ENCODE results near the gene MAD1L1.

Gene MAD1L1

DNA sequence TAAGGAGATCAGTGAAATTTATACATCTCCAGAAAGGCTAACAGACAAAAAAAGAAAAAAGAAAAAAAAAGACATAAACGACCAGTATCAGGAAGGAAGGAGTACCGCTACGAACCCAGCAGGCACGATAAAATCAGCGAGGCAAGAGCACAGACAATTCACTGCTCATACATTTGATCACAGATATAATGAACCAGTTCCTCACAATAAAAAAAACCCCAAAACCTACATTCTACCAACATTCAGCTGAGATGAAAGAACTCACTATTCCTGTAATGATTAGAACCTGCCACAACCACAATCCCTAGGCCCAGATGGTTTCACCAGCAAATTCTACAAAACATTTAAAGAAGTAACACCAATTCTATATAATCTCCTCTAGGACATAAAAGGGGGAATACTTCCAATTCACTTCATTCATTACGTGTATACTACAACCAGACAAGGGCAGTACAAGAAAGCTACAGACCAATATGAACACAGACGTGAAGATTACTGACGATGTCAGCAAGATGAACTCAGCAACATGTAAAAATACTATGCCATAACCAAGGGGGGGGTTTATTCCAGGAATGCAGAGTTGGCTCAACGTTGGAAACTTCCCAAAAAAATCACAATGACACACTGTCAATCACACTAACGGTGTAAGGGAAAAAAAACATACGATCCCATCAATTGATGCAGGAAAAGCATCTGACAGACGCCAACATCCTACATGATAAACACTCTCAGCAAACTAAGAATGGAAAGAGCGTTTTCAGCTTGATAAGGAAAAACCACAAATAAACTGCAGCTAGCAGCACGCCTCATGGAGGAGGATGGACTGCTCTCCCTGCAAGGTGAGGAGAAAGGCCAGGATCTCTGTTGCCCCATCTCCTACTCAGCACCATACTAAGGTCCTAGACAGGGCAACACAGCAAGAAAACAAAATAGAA, 306.5 kb downstream of the MAD1L1 start:
- peak overlapping the region; percentile 87 for H3K27ac ChIP-seq (ENCODE audit: low read length)
- peak; percentile 74 for DNase-seq

DNA sequence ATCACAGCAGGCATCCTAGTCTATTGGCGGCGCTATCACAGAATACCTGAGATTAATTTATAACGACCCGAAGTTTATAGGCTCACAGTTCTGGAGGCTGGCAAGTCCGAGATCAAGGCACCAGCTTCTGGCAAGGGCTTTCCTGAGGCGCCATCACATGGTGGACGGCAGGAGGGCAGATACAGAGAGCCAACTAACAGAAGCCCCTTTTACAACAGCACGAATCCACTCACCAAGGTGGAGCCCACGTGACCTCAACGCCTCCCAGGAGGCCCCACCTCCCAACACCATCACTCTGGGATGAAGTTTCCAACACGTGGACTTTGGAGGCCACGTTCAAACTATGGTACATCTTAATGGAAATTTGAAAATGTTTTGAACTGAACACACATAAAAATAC, 307.4 kb downstream of the MAD1L1 start:
- Histone ChIP-seq H3K9ac (ENCODE audit: low read depth, low read length) (peak overlapping the region; percentile 44), H4K20me1 (ENCODE audit: insufficient read depth, low read length) (peaks cover 52% of the 10 kb centered on the region), H3K9me3 (ENCODE audit: insufficient read depth, low read length, severe bottlenecking) (no peaks in the 10 kb centered on the region), H3K4me2 (ENCODE audit: insufficient read depth, low read length) (peak overlapping the region; percentile 55), H3K36me3 (ENCODE audit: insufficient read depth, low read length) (peaks cover 23% of the 10 kb centered on the region), H3K4me3 (ENCODE audit: low read depth in 1 of 2, low read length in 2 of 2) (peak overlapping the region in 1 of 2 experiments; percentile 45; a peak in 2 of 4 replicates), H3K27ac (ENCODE audit: low read length) (peak overlapping the region; percentile 87), H3K79me2 (ENCODE audit: insufficient read depth, low read length) (peaks cover 16% of the 10 kb centered on the region), H3K4me1 (ENCODE audit: insufficient read depth, low read length) (peaks cover 86% of the 10 kb centered on the region), H3K27me3 (ENCODE audit: insufficient read depth, low read length, poor library complexity) (no peaks in the 10 kb centered on the region), H2AFZ (ENCODE audit: low read depth, low read length) (no peak overlapping the region)
- DNase-seq (peak; percentile 48), ATAC-seq (ENCODE audit: insufficient read depth, low read depth) (peak; percentile 28; the same call in 2 of the 3 replicates)
- no peak for TF ChIP-seq EZH2 (IDR thresholded peaks at IDR 0.05; ENCODE audit: borderline replicate concordance, low read depth, low read length, severe bottlenecking)
- TF ChIP-seq, protein P1, sequence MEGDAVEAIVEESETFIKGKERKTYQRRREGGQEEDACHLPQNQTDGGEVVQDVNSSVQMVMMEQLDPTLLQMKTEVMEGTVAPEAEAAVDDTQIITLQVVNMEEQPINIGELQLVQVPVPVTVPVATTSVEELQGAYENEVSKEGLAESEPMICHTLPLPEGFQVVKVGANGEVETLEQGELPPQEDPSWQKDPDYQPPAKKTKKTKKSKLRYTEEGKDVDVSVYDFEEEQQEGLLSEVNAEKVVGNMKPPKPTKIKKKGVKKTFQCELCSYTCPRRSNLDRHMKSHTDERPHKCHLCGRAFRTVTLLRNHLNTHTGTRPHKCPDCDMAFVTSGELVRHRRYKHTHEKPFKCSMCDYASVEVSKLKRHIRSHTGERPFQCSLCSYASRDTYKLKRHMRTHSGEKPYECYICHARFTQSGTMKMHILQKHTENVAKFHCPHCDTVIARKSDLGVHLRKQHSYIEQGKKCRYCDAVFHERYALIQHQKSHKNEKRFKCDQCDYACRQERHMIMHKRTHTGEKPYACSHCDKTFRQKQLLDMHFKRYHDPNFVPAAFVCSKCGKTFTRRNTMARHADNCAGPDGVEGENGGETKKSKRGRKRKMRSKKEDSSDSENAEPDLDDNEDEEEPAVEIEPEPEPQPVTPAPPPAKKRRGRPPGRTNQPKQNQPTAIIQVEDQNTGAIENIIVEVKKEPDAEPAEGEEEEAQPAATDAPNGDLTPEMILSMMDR (IDR thresholded peaks at IDR 0.05; ENCODE audit: borderline replicate concordance, extremely low read depth, low read length, poor library complexity, severe bottlenecking): peak; percentile 73

More for the DNA sequence above, 306.5 kb downstream of the MAD1L1 start:
- Histone ChIP-seq H4K20me1 (ENCODE audit: insufficient read depth, low read length) (peaks cover 51% of the 10 kb centered on the region), H3K9ac (ENCODE audit: low read depth, low read length) (peak overlapping the region; percentile 44), H3K4me3 (ENCODE audit: low read depth in 1 of 2, low read length in 2 of 2) (peak overlapping the region in 1 of 2 experiments; percentile 45; a peak in 2 of 4 replicates), H3K36me3 (ENCODE audit: insufficient read depth, low read length) (peaks cover 31% of the 10 kb centered on the region), H3K4me1 (ENCODE audit: insufficient read depth, low read length) (peaks cover 77% of the 10 kb centered on the region), H3K9me3 (ENCODE audit: insufficient read depth, low read length, severe bottlenecking) (no peaks in the 10 kb centered on the region), H2AFZ (ENCODE audit: low read depth, low read length) (no peak overlapping the region), H3K79me2 (ENCODE audit: insufficient read depth, low read length) (peaks cover 22% of the 10 kb centered on the region), H3K27me3 (ENCODE audit: insufficient read depth, low read length, poor library complexity) (no peaks in the 10 kb centered on the region), H3K4me2 (ENCODE audit: insufficient read depth, low read length) (peak overlapping the region; percentile 55)
- peak; percentile 71 for ATAC-seq (ENCODE audit: insufficient read depth, low read depth)
- TF ChIP-seq EZH2 (IDR thresholded peaks at IDR 0.05; ENCODE audit: borderline replicate concordance, low read depth, low read length, severe bottlenecking): no peak
- TF ChIP-seq, protein P1 (IDR thresholded peaks at IDR 0.05; ENCODE audit: borderline replicate concordance, extremely low read depth, low read length, poor library complexity, severe bottlenecking): no peak

DNA sequence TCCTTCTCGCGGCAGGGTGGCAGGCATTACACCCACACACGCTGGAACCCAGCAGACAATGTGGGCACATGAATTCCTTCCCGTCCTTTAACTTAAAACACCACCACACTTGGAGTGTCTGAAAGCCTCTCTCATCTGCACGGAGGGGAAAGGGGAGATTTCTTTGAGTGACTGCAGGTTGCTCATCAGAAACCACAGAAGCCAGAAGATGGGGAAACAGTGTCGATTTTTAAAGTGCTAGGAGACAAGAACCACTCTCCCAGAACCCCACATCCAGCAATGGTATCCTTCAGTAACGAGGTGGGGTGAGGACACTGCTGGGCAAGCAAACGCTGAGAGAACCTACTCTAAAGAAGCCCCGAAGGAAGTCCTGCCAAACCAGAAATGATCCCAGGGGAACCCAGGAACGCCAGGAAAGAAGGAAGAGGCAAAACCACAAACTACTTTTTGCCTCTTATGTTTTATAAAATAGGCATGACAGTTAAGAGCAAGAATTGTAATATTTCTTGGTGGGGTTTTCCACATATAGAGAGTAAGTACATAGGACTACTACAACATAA, 308.4 kb downstream of the MAD1L1 start:
- Histone ChIP-seq H3K4me1 (ENCODE audit: insufficient read depth, low read length) (peaks cover 96% of the 10 kb centered on the region), H3K9ac (ENCODE audit: low read depth, low read length) (peak overlapping the region; percentile 26; the same call in 1 of the 2 replicates)

More for the DNA sequence above, 308.4 kb downstream of the MAD1L1 start:
- ATAC-seq (ENCODE audit: insufficient read depth, low read depth) (peak; percentile 41), DNase-seq (peak; percentile 60)
- no peak overlapping the region for H2AFZ ChIP-seq (ENCODE audit: low read depth, low read length)
- H3K36me3 ChIP-seq (ENCODE audit: insufficient read depth, low read length): peaks cover 26% of the 10 kb centered on the region
- peaks cover 20% of the 10 kb centered on the region for H3K79me2 ChIP-seq (ENCODE audit: insufficient read depth, low read length)
- H3K27ac ChIP-seq (ENCODE audit: low read length): peak overlapping the region; percentile 72
- no peaks in the 10 kb centered on the region for H3K9me3 ChIP-seq (ENCODE audit: insufficient read depth, low read length, severe bottlenecking)
- H3K4me2 ChIP-seq (ENCODE audit: insufficient read depth, low read length): peak overlapping the region; percentile 55
- H4K20me1 ChIP-seq (ENCODE audit: insufficient read depth, low read length): peaks cover 62% of the 10 kb centered on the region
- H3K27me3 ChIP-seq (ENCODE audit: insufficient read depth, low read length, poor library complexity): no peaks in the 10 kb centered on the region
- peak overlapping the region in 1 of 2 experiments; percentile 45; a peak in 1 of 4 replicates for H3K4me3 ChIP-seq (ENCODE audit: low read depth in 1 of 2, low read length in 2 of 2)
- TF ChIP-seq, protein P1 (IDR thresholded peaks at IDR 0.05; ENCODE audit: borderline replicate concordance, extremely low read depth, low read length, poor library complexity, severe bottlenecking): no peak
- TF ChIP-seq EZH2 (IDR thresholded peaks at IDR 0.05; ENCODE audit: borderline replicate concordance, low read depth, low read length, severe bottlenecking): no peak

Data from DND-41 (cell line).